ENCODE measurements around the gene TRPM2. TPM values are rescaled to one million over a fixed set of nuclear protein-coding genes. Genes with fewer than 3 reads are reported as not detected.

The TRPM2 gene
- total RNA-seq, 1 experiment from 2014 or later: 28.1 TPM

DNA sequence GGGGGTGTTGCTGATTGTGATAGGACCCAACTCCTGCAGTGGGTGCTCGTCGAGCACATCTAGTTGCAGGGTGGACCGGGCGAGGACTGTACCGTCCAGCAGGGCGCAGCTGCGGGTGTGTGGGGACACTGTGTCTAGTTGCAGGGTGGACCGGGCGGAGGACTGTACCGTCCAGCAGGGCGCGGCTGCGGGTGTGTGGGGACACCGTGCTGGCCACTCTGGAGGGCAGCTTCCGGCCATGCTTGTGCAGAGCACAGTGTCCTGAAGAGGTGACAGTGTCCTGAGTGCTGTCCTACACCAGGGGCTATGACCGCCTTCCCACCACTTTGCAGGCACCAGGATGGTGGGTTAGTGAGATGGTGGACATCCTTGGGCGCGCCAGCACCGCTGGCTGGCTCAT is 4.6 kb upstream of the TRPM2 start:
- H3K9me3 ChIP-seq (ENCODE audit: control insufficient read depth in 1 of 2, insufficient read depth in 1 of 2, low read depth in 1 of 2, low read length in 2 of 2): no peaks in the 10 kb centered on the region
- no peak overlapping the region for H3K4me2 ChIP-seq (ENCODE audit: low read length)
- H3K9ac ChIP-seq (ENCODE audit: low read length): no peak overlapping the region
- H4K20me1 ChIP-seq (ENCODE audit: insufficient read depth): no peaks in the 10 kb centered on the region
- no peak overlapping the region for H2AFZ ChIP-seq (ENCODE audit: low read depth, low read length, poor library complexity, severe bottlenecking)
- ChIA-PET CTCF (no interaction called here), RAD21 (ENCODE audit: low non-redundant PET in 1 of 2, low total read pairs in 2 of 2, uncharacterized antibody in 2 of 2, unreplicated experiment in 2 of 2) (no interaction called here), POLR2A (no interaction called here)
- H3K4me3 ChIP-seq (replicated peaks in 1 of 2; ENCODE audit: low read depth in 1 of 2, low read length in 2 of 2): no peak overlapping the region
- H3K27me3 ChIP-seq (ENCODE audit: insufficient read depth, low read length): no peaks in the 10 kb centered on the region
- intact Hi-C loops (cut with micrococcal nuclease): no loop called here
- no peaks in the 10 kb centered on the region for H3K9me2 ChIP-seq (ENCODE audit: insufficient read depth)
- no peaks in the 10 kb centered on the region for H3K36me3 ChIP-seq (ENCODE audit: control insufficient read depth in 1 of 2, insufficient read depth in 2 of 2, low read length in 2 of 2)
- no peaks in the 10 kb centered on the region for H3K4me1 ChIP-seq (ENCODE audit: control insufficient read depth in 1 of 2, insufficient read depth in 2 of 2, low read length in 2 of 2)
- BruUV-seq (replicated peaks): no TSS peak
- no peaks in the 10 kb centered on the region for H3K79me2 ChIP-seq (ENCODE audit: insufficient read depth, low read length)
- DNase-seq (ENCODE audit: low read depth, low spot score): no peak
- ATAC-seq: 0 out of 2 replicates have a peak, but pooled peaks have one; percentile 25
- TF ChIP-seq REST (IDR thresholded peaks at IDR 0.05; ENCODE audit: low read depth) (no peak), POLR2AphosphoS5 (IDR thresholded peaks at IDR 0.05; ENCODE audit: low read depth, low read length) (no peak), EZH2 (IDR thresholded peaks at IDR 0.05) (no peak), ELF1 (IDR thresholded peaks at IDR 0.05; ENCODE audit: borderline replicate concordance, low read depth) (no peak), SIN3A (IDR thresholded peaks at IDR 0.05; ENCODE audit: low read depth) (no peak), JUND (IDR thresholded peaks at IDR 0.05) (no peak), SP1 (IDR thresholded peaks at IDR 0.05; ENCODE audit: low read depth) (no peak), RAD21 (IDR thresholded peaks at IDR 0.05; ENCODE audit: low read depth) (no peak), ATF3 (IDR thresholded peaks at IDR 0.05) (no peak), SRF (IDR thresholded peaks at IDR 0.05; ENCODE audit: low read depth) (no peak), CBX3 (IDR thresholded peaks at IDR 0.05; ENCODE audit: low read depth) (no peak), MAX (IDR thresholded peaks at IDR 0.05) (no peak), CEBPB (IDR thresholded peaks at IDR 0.05; ENCODE audit: low read depth) (no peak), YY1 (IDR thresholded peaks at IDR 0.05; ENCODE audit: extremely low read depth, insufficient replicate concordance, low read depth, low read length) (no peak), TCF7L2 (IDR thresholded peaks at IDR 0.05; ENCODE audit: borderline replicate concordance, extremely low read depth, insufficient read depth, insufficient read length) (no peak)
- TF ChIP-seq, protein P1, sequence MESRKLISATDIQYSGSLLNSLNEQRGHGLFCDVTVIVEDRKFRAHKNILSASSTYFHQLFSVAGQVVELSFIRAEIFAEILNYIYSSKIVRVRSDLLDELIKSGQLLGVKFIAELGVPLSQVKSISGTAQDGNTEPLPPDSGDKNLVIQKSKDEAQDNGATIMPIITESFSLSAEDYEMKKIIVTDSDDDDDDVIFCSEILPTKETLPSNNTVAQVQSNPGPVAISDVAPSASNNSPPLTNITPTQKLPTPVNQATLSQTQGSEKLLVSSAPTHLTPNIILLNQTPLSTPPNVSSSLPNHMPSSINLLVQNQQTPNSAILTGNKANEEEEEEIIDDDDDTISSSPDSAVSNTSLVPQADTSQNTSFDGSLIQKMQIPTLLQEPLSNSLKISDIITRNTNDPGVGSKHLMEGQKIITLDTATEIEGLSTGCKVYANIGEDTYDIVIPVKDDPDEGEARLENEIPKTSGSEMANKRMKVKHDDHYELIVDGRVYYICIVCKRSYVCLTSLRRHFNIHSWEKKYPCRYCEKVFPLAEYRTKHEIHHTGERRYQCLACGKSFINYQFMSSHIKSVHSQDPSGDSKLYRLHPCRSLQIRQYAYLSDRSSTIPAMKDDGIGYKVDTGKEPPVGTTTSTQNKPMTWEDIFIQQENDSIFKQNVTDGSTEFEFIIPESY (IDR thresholded peaks at IDR 0.05; ENCODE audit: extremely low read depth, insufficient replicate concordance, low read length): no peak
- H3K27ac ChIP-seq (ENCODE audit: low read depth, low read length): no peak overlapping the region
